Neural cell (in vitro differentiated cells): Measurements from ENCODE around the gene TUBD1. TPM values are rescaled to one million over a fixed set of nuclear protein-coding genes. Genes with fewer than 3 reads are reported as not detected.

Experiments
- H2AFZ ChIP-seq: fragments of 200-600, 300-800 bp; sonication (generic), shearing (Covaris generic); 2 replicates; pipeline ENCODE4 v1.6.0; 2014; ENCODE audit warnings: low read depth, mild to moderate bottlenecking, antibody characterized with exemption, low read length, moderate library complexity
- H3F3A ChIP-seq: fragments of 200-600 bp; shearing (Covaris generic); 2 replicates; pipeline ENCODE4 v1.6.1; 2016; ENCODE audit warnings: mild to moderate bottlenecking, moderate library complexity, mixed read lengths, antibody characterized with exemption, low read length; ENCODE audit not compliant: insufficient read depth, poor library complexity, severe bottlenecking
- H3K27ac ChIP-seq: fragments of 200-600, 300-800 bp; sonication (generic), shearing (Covaris generic); 2 replicates; pipeline ENCODE4 v1.5.1; 2014; ENCODE audit warnings: mild to moderate bottlenecking, low read length, moderate library complexity
- H3K27me3 ChIP-seq: fragments of 300-800, 200-600 bp; sonication (generic), shearing (Covaris generic); 2 replicates; pipeline ENCODE4 v1.6.0; 2014; ENCODE audit warnings: mild to moderate bottlenecking, low read depth, low read length, moderate library complexity; ENCODE audit not compliant: insufficient read depth
- H3K36me3 ChIP-seq: fragments of 300-800, 200-600 bp; sonication (generic), shearing (Covaris generic); 2 replicates; pipeline ENCODE4 v1.5.1; 2014; ENCODE audit warnings: mild to moderate bottlenecking, antibody characterized with exemption, low read length, moderate library complexity; ENCODE audit not compliant: insufficient read depth
- H3K4me2 ChIP-seq: fragments of 300-800, 200-600 bp; sonication (generic), shearing (Covaris generic); 2 replicates; pipeline ENCODE4 v1.6.0; 2014; ENCODE audit warnings: mild to moderate bottlenecking, low read length
- H3K4me3 ChIP-seq: fragments of 300-800, 200-600 bp; sonication (generic), shearing (Covaris generic); 2 replicates; pipeline ENCODE4 v1.5.1; 2014; ENCODE audit warnings: mild to moderate bottlenecking, low read length, moderate library complexity
- H3K79me2 ChIP-seq: fragments of 200-600 bp; shearing (Covaris generic); replicated peaks from 2 replicates; pipeline ENCODE4 v1.6.0; 2014; ENCODE audit warnings: mild to moderate bottlenecking, low read length, moderate library complexity; ENCODE audit not compliant: insufficient read depth
- H3K9ac ChIP-seq: fragments of 300-800, 200-600 bp; sonication (generic), shearing (Covaris generic); 2 replicates; pipeline ENCODE4 v1.6.1; 2016; ENCODE audit warnings: mild to moderate bottlenecking, low read length, mixed read lengths
- H3K9me2 ChIP-seq: fragments of 200-600 bp; shearing (Covaris generic); 2 replicates; pipeline ENCODE4 v1.6.1; 2016; ENCODE audit warnings: mild to moderate bottlenecking, low read length, mixed read lengths; ENCODE audit not compliant: insufficient read depth
- H3K9me3 ChIP-seq: fragments of 200-600, 300-800 bp; sonication (generic), shearing (Covaris generic); 2 replicates; pipeline ENCODE4 v1.6.1; 2016; ENCODE audit warnings: mild to moderate bottlenecking, mixed run types, low read length, moderate library complexity, mixed read lengths
- H4K20me1 ChIP-seq: fragments of 200-600 bp; shearing (Covaris generic); 2 replicates; pipeline ENCODE4 v1.6.1; 2016; ENCODE audit warnings: mild to moderate bottlenecking, mixed run types; ENCODE audit not compliant: insufficient read depth
- EP300 ChIP-seq: fragments of 450-650 bp; conservative IDR thresholded peaks from 2 replicates; pipeline ENCODE4 v1.6.1; 2014; ENCODE audit warnings: antibody characterized with exemption, mild to moderate bottlenecking, moderate library complexity; ENCODE audit not compliant: poor library complexity, severe bottlenecking
- EZH2 ChIP-seq: fragments of 200-600, 300-800 bp; shearing (Covaris generic), sonication (generic); IDR thresholded peaks from 2 replicates; pipeline ENCODE4 v1.6.1; 2014; ENCODE audit warnings: antibody characterized with exemption, low read length, borderline replicate concordance, mild to moderate bottlenecking; ENCODE audit not compliant: insufficient read depth, poor library complexity, severe bottlenecking
- MXI1 ChIP-seq: fragments of 450-650 bp; conservative IDR thresholded peaks from 2 replicates; pipeline ENCODE4 v1.6.1; 2014; ENCODE audit warnings: antibody characterized with exemption, mild to moderate bottlenecking; ENCODE audit not compliant: poor library complexity, severe bottlenecking
- POLR2AphosphoS5 ChIP-seq: IDR thresholded peaks from 2 replicates; pipeline ENCODE4 v1.6.1; 2012
- RAD21 ChIP-seq: fragments of 450-650 bp; conservative IDR thresholded peaks from 2 replicates; pipeline ENCODE4 v1.6.1; 2014; ENCODE audit warnings: antibody characterized with exemption, mild to moderate bottlenecking, moderate library complexity
- SMC3 ChIP-seq: fragments of 450-650 bp; conservative IDR thresholded peaks from 2 replicates; pipeline ENCODE4 v1.6.1; 2014; ENCODE audit warnings: antibody characterized with exemption, mild to moderate bottlenecking, moderate library complexity; ENCODE audit not compliant: poor library complexity
- TAF1 ChIP-seq: IDR thresholded peaks from 2 replicates; pipeline ENCODE4 v1.6.1; 2012; ENCODE audit warnings: low read depth
- polyA plus RNA-seq: library from polyadenylated mRNA; depleted of rRNA; stranded (reverse); fragments of >200 nt; gene quantifications from 2 replicates; pipeline ENCODE4 v1.2.3, GENCODE V29; 2014
- TF ChIP-seq, protein P1 (sequence below): IDR thresholded peaks from 2 replicates; pipeline ENCODE4 v1.6.1; 2012; ENCODE audit warnings: borderline replicate concordance
- TF ChIP-seq, protein P2 (sequence below): fragments of 450-650 bp; IDR thresholded peaks from 2 replicates; pipeline ENCODE4 v1.5.1; 2014; ENCODE audit warnings: antibody characterized with exemption, mild to moderate bottlenecking, moderate library complexity; ENCODE audit not compliant: poor library complexity, severe bottlenecking

TUBD1 gene
- polyA plus RNA-seq, 1 donor from 2014 or later, result 12.3 TPM

DNA sequence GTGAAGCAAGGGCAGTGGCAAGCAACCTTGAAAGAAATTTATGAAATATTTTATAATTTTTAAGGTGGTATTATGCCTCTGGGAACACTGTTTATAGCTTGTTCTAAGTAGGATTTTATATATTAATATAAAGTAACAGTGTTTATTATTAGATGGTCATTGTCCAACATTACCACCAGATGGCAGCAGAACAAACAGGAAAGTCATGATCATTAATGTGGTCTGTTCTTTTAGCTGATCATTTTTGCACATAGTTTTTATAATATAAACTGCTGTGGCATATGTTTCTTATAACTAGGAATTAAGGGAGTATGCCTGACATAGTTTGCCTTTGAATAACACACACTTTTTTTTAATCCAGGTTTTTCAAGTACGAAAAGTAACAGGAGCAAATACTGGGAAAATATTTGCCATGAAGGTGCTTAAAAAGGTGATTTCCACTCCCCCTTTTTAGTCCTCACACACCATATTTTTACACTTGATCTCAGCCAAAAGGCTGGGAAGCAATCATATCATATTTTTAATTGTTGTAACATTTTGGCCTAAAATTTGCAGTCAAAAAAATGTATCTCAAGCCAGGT, 21.6 kb upstream of the TUBD1 start:
- Histone ChIP-seq H3K4me3 (no peak overlapping the region), H3K9me3 (no peaks in the 10 kb centered on the region), H3K27ac (no peak overlapping the region), H4K20me1 (no peaks in the 10 kb centered on the region), H3F3A (no peaks in the 10 kb centered on the region), H3K9me2 (no peaks in the 10 kb centered on the region), H3K36me3 (no peaks in the 10 kb centered on the region), H3K27me3 (no peaks in the 10 kb centered on the region), H3K4me2 (no peak overlapping the region), H3K79me2 (no peaks in the 10 kb centered on the region), H2AFZ (no peak overlapping the region), H3K9ac (no peak overlapping the region)
- no peak for TF ChIP-seq EP300
- TF ChIP-seq EZH2, result no peak
- TF ChIP-seq MXI1, result no peak
- TF ChIP-seq, protein P1, sequence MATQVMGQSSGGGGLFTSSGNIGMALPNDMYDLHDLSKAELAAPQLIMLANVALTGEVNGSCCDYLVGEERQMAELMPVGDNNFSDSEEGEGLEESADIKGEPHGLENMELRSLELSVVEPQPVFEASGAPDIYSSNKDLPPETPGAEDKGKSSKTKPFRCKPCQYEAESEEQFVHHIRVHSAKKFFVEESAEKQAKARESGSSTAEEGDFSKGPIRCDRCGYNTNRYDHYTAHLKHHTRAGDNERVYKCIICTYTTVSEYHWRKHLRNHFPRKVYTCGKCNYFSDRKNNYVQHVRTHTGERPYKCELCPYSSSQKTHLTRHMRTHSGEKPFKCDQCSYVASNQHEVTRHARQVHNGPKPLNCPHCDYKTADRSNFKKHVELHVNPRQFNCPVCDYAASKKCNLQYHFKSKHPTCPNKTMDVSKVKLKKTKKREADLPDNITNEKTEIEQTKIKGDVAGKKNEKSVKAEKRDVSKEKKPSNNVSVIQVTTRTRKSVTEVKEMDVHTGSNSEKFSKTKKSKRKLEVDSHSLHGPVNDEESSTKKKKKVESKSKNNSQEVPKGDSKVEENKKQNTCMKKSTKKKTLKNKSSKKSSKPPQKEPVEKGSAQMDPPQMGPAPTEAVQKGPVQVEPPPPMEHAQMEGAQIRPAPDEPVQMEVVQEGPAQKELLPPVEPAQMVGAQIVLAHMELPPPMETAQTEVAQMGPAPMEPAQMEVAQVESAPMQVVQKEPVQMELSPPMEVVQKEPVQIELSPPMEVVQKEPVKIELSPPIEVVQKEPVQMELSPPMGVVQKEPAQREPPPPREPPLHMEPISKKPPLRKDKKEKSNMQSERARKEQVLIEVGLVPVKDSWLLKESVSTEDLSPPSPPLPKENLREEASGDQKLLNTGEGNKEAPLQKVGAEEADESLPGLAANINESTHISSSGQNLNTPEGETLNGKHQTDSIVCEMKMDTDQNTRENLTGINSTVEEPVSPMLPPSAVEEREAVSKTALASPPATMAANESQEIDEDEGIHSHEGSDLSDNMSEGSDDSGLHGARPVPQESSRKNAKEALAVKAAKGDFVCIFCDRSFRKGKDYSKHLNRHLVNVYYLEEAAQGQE, result no peak
- TF ChIP-seq RAD21, result peak; percentile 68
- peak; percentile 83 for TF ChIP-seq SMC3
- TF ChIP-seq, protein P2, sequence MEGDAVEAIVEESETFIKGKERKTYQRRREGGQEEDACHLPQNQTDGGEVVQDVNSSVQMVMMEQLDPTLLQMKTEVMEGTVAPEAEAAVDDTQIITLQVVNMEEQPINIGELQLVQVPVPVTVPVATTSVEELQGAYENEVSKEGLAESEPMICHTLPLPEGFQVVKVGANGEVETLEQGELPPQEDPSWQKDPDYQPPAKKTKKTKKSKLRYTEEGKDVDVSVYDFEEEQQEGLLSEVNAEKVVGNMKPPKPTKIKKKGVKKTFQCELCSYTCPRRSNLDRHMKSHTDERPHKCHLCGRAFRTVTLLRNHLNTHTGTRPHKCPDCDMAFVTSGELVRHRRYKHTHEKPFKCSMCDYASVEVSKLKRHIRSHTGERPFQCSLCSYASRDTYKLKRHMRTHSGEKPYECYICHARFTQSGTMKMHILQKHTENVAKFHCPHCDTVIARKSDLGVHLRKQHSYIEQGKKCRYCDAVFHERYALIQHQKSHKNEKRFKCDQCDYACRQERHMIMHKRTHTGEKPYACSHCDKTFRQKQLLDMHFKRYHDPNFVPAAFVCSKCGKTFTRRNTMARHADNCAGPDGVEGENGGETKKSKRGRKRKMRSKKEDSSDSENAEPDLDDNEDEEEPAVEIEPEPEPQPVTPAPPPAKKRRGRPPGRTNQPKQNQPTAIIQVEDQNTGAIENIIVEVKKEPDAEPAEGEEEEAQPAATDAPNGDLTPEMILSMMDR, result peak; percentile 72
- no peak for TF ChIP-seq TAF1
- TF ChIP-seq POLR2AphosphoS5, result no peak

GRCh38 chr17:59907467-59907866, 14.7 kb upstream of the TUBD1 start:
- Histone ChIP-seq H4K20me1 (no peaks in the 10 kb centered on the region), H3K79me2 (peaks cover 4% of the 10 kb centered on the region), H3K9me3 (no peaks in the 10 kb centered on the region), H3K27me3 (no peaks in the 10 kb centered on the region), H3K9ac (no peak overlapping the region), H2AFZ (no peak overlapping the region), H3K27ac (no peak overlapping the region), H3K36me3 (no peaks in the 10 kb centered on the region), H3K4me3 (no peak overlapping the region), H3K4me2 (no peak overlapping the region), H3K9me2 (no peaks in the 10 kb centered on the region), H3F3A (no peaks in the 10 kb centered on the region)
- TF ChIP-seq, protein P2, result no peak
- TF ChIP-seq POLR2AphosphoS5 (no peak), TAF1 (no peak), MXI1 (no peak), EP300 (no peak)
- TF ChIP-seq, protein P1, result no peak
